Osteocyte (in vitro differentiated cells): ENCODE data around the gene ADAMTS14. TPM values are rescaled to one million over a fixed set of nuclear protein-coding genes. Genes with fewer than 3 reads are reported as not detected.

Source experiments
- DNase-seq: peaks from one replicate; pipeline ENCODE4 v3.0.0; 2021; ENCODE audit warnings: mixed read lengths; ENCODE audit not compliant: unreplicated experiment; ENCODE audit errors: extremely low spot score
- H3K27ac Mint-ChIP-seq: one replicate; pipeline ENCODE4 v1.8.0; 2021; ENCODE audit warnings: mild to moderate bottlenecking, mixed read lengths; ENCODE audit not compliant: unreplicated experiment
- H3K27me3 Mint-ChIP-seq: one replicate; pipeline ENCODE4 v1.8.0; 2021; ENCODE audit warnings: mixed read lengths; ENCODE audit not compliant: unreplicated experiment
- H3K36me3 Mint-ChIP-seq: one replicate; pipeline ENCODE4 v1.8.0; 2021; ENCODE audit warnings: mixed read lengths; ENCODE audit not compliant: unreplicated experiment
- H3K4me1 Mint-ChIP-seq: one replicate; pipeline ENCODE4 v1.8.0; 2021; ENCODE audit warnings: mixed read lengths; ENCODE audit not compliant: unreplicated experiment
- H3K4me3 Mint-ChIP-seq: one replicate; pipeline ENCODE4 v1.8.0; 2021; ENCODE audit warnings: mild to moderate bottlenecking, moderate library complexity, mixed read lengths; ENCODE audit not compliant: unreplicated experiment
- H3K9me3 Mint-ChIP-seq: one replicate; pipeline ENCODE4 v1.8.0; 2021; ENCODE audit warnings: mixed read lengths; ENCODE audit not compliant: unreplicated experiment
- CTCF ChIP-seq: fragments of 200-600 bp; sonication (generic); IDR thresholded peaks from 2 replicates; pipeline ENCODE4 v1.5.0; 2021; ENCODE audit warnings: antibody characterized with exemption, mild to moderate bottlenecking, moderate library complexity
- total RNA-seq: library from RNA; stranded (reverse); gene quantifications from 2 replicates; pipeline ENCODE4 v1.2.1, GENCODE V29; 2021

ADAMTS14 gene
- total RNA-seq, 1 donor from 2014 or later, result 4.1 TPM

- no peak overlapping the region for H3K4me3 Mint-ChIP-seq
- no peak overlapping the region for H3K27ac Mint-ChIP-seq
- no peaks in the 10 kb centered on the region for H3K27me3 Mint-ChIP-seq
- peaks cover 17% of the 10 kb centered on the region for H3K4me1 Mint-ChIP-seq
- DNase-seq, result no peak
- no peaks in the 10 kb centered on the region for H3K36me3 Mint-ChIP-seq
- TF ChIP-seq CTCF, result no peak
- no peaks in the 10 kb centered on the region for H3K9me3 Mint-ChIP-seq
Observed at GRCh38 chr10:70715853-70716795, 43.8 kb downstream of the ADAMTS14 start.

- Mint-ChIP-seq H3K27me3 (peaks cover 3% of the 10 kb centered on the region), H3K4me1 (no peaks in the 10 kb centered on the region), H3K9me3 (no peaks in the 10 kb centered on the region), H3K27ac (no peak overlapping the region), H3K4me3 (no peak overlapping the region), H3K36me3 (no peaks in the 10 kb centered on the region)
- no peak for DNase-seq
- no peak for TF ChIP-seq CTCF
Observed at GRCh38 chr10:70722820-70723424, 50.6 kb downstream of the ADAMTS14 start.

DNA sequence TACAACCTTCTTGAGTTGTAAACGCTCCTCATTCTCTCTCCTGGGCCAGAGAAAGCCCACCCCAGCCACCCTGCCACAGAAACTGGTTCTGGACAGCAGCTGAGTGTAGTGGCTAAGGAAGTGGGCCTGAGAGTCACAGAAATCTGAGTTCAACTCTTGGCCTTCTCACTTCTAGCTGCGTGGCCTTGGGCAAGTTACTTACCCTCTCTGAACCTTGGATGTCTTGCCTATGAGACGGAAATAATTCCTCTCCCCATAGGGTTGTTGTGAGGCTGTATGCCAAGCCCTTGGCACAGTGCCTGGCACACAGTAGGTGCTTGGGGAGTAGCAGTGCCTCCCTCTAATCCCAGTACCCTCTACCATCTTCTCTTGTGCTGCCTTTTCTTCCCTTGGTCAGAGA lies 51.5 kb downstream of the ADAMTS14 start:
- Mint-ChIP-seq H3K27me3 (peaks cover 3% of the 10 kb centered on the region), H3K4me1 (no peaks in the 10 kb centered on the region), H3K9me3 (no peaks in the 10 kb centered on the region), H3K4me3 (no peak overlapping the region), H3K27ac (no peak overlapping the region), H3K36me3 (no peaks in the 10 kb centered on the region)
- DNase-seq, result no peak
- TF ChIP-seq CTCF, result no peak

- H3K27ac Mint-ChIP-seq, result no peak overlapping the region
- no peaks in the 10 kb centered on the region for H3K9me3 Mint-ChIP-seq
- peaks cover 3% of the 10 kb centered on the region for H3K27me3 Mint-ChIP-seq
- no peaks in the 10 kb centered on the region for H3K4me1 Mint-ChIP-seq
- no peak for DNase-seq
- no peak for TF ChIP-seq CTCF
- no peak overlapping the region for H3K4me3 Mint-ChIP-seq
- no peaks in the 10 kb centered on the region for H3K36me3 Mint-ChIP-seq
Observed at GRCh38 chr10:70726909-70727495, 54.7 kb downstream of the ADAMTS14 start.

DNA sequence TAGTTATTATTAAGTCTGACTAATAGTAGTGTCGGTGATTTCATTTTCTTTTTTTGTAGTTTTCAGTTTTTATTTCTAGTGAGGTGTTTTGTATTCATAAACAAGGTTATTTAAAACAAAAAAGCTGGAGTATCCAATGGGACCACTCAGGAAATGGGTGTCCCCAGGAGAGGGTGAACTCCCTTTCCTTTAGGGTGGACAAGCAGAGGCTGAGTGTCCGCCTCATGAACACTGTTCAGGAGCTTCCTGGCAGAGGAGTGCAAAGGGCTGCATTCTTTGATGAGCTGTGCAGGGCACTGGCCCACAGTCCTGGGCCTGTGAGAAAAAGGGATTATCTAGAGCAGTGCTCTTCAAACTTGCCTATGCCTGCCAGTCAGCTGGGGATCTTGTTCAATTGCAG lies 56.0 kb downstream of the ADAMTS14 start:
- DNase-seq, result no peak
- Mint-ChIP-seq H3K27ac (no peak overlapping the region), H3K9me3 (no peaks in the 10 kb centered on the region), H3K4me3 (no peak overlapping the region), H3K36me3 (peaks cover 2% of the 10 kb centered on the region), H3K27me3 (peaks cover 3% of the 10 kb centered on the region), H3K4me1 (no peaks in the 10 kb centered on the region)
- no peak for TF ChIP-seq CTCF
